ENCODE measurements around the gene PLAGL2. TPM values are rescaled to one million over a fixed set of nuclear protein-coding genes. Genes with fewer than 3 reads are reported as not detected.

PLAGL2 gene
- total RNA-seq, 1 experiment from 2014 or later = 40.6 TPM

DNA sequence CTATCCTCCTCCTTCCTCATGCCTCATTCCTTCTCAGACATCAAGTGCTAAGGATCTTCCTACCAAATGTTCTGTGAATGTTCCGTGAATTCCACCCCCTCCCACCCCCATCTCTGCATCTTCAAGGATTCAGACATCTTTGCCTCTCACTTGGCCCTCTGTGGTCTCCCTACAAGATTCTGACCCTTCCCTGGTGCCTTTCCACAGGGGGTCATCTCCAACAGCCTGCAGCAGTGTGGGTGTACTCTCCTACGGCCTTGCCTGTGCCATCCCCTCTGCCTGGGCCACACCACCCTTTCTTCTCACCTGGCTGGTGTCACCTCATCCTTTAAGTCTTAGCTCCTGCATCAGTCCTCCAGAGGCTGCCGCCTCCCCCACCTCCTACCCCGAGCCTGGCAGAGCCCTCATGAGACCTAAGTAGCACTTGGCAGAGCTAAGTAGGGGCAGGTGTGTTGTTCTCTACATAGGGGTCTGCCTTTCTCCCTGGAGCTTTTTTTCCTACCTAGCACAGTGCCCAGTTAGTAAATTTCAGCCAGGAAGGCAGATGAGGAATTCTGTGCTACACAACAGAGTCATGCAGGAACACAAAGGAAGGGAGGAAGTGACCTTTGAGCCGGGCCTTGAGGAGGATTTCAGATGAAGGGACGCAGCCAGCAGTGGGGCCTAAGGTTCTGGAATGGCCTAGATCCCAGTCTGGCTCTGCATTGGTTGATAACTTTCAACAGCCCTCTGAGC is 55.0 kb downstream of the PLAGL2 start:
- BruUV-seq (replicated peaks) = no TSS peak
- Histone ChIP-seq H3K27me3 (ENCODE audit: control insufficient read depth, insufficient read depth, low read length) (no peaks in the 10 kb centered on the region), H3K4me1 (ENCODE audit: control insufficient read depth, insufficient read depth, low read length) (peaks cover 8% of the 10 kb centered on the region), H3K4me3 (ENCODE audit: low read depth in 2 of 2, low read length in 2 of 2) (no peak overlapping the region), H3K27ac (ENCODE audit: low read length) (no peak overlapping the region), H3K9me3 (ENCODE audit: control insufficient read depth, insufficient read depth, low read depth, low read length) (no peaks in the 10 kb centered on the region), H3K36me3 (ENCODE audit: control insufficient read depth, insufficient read depth, low read length) (peaks cover 24% of the 10 kb centered on the region)
- TF ChIP-seq SIN3A (IDR thresholded peaks at IDR 0.05; ENCODE audit: borderline replicate concordance, insufficient read depth, low read depth, low read length) (no peak), TCF7L2 (IDR thresholded peaks at IDR 0.05; ENCODE audit: low read depth, low read length) (no peak), POLR2AphosphoS5 (IDR thresholded peaks at IDR 0.05; ENCODE audit: low read depth, low read length) (no peak)
- TF ChIP-seq, protein P1, sequence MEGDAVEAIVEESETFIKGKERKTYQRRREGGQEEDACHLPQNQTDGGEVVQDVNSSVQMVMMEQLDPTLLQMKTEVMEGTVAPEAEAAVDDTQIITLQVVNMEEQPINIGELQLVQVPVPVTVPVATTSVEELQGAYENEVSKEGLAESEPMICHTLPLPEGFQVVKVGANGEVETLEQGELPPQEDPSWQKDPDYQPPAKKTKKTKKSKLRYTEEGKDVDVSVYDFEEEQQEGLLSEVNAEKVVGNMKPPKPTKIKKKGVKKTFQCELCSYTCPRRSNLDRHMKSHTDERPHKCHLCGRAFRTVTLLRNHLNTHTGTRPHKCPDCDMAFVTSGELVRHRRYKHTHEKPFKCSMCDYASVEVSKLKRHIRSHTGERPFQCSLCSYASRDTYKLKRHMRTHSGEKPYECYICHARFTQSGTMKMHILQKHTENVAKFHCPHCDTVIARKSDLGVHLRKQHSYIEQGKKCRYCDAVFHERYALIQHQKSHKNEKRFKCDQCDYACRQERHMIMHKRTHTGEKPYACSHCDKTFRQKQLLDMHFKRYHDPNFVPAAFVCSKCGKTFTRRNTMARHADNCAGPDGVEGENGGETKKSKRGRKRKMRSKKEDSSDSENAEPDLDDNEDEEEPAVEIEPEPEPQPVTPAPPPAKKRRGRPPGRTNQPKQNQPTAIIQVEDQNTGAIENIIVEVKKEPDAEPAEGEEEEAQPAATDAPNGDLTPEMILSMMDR (IDR thresholded peaks at IDR 0.05) = no peak
- TF ChIP-seq, protein P2, sequence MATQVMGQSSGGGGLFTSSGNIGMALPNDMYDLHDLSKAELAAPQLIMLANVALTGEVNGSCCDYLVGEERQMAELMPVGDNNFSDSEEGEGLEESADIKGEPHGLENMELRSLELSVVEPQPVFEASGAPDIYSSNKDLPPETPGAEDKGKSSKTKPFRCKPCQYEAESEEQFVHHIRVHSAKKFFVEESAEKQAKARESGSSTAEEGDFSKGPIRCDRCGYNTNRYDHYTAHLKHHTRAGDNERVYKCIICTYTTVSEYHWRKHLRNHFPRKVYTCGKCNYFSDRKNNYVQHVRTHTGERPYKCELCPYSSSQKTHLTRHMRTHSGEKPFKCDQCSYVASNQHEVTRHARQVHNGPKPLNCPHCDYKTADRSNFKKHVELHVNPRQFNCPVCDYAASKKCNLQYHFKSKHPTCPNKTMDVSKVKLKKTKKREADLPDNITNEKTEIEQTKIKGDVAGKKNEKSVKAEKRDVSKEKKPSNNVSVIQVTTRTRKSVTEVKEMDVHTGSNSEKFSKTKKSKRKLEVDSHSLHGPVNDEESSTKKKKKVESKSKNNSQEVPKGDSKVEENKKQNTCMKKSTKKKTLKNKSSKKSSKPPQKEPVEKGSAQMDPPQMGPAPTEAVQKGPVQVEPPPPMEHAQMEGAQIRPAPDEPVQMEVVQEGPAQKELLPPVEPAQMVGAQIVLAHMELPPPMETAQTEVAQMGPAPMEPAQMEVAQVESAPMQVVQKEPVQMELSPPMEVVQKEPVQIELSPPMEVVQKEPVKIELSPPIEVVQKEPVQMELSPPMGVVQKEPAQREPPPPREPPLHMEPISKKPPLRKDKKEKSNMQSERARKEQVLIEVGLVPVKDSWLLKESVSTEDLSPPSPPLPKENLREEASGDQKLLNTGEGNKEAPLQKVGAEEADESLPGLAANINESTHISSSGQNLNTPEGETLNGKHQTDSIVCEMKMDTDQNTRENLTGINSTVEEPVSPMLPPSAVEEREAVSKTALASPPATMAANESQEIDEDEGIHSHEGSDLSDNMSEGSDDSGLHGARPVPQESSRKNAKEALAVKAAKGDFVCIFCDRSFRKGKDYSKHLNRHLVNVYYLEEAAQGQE (IDR thresholded peaks at IDR 0.05; ENCODE audit: insufficient read depth in 1 of 2, low read depth in 2 of 2, low read length in 1 of 2) = no peak
- POLR2A ChIA-PET = interaction anchor here (0.6 to 0.7 kb wide), 2 partner anchors 315 to 1493 kb away, joined by 3 read pairs; no protein-coding TSS in a partner anchor
- in situ Hi-C loops (cut with HindIII; ENCODE audit: low pct_unique_long_range_greater_than_20kb, low sequenced_read_pairs) = no loop called here
- ATAC-seq (no peak), DNase-seq (ENCODE audit: low read depth, low spot score) (no peak)
- intact Hi-C loops (cut with micrococcal nuclease; ENCODE audit: unreplicated experiment) = no loop called here
- CTCF ChIA-PET = no interaction called here

DNA sequence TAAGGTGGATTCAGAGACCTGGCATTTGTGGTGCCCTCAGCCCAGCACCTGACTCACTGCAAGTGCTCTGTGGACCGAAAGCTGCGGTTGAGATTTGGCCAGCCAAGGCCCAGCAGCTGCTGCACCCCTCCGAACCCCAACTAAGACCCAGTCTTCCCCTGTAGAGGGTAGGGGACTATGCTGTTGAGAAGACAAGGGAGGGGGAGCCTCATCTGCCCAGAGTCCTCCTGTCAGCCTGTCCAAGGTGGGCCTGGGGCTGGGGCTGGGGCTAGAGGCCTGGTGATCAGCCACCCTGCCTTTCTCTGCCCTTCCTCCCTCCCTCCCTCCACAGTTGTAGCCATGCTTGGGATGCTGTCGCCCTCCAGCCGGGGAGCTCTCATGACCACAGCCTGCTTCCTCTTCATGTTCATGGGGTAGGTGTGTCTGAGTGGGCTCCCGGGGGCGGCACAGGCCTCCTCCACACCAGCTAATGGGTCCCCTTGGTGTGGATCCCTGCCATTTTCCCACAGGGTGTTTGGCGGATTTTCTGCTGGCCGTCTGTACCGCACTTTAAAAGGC is 57.2 kb downstream of the PLAGL2 start:
- H3K4me1 ChIP-seq (ENCODE audit: control insufficient read depth, insufficient read depth, low read length) = peaks cover 6% of the 10 kb centered on the region
- TF ChIP-seq POLR2AphosphoS5 (IDR thresholded peaks at IDR 0.05; ENCODE audit: low read depth, low read length) = no peak
- TF ChIP-seq TCF7L2 (IDR thresholded peaks at IDR 0.05; ENCODE audit: low read depth, low read length) = no peak
- no peak for TF ChIP-seq SIN3A (IDR thresholded peaks at IDR 0.05; ENCODE audit: borderline replicate concordance, insufficient read depth, low read depth, low read length)
- DNase-seq (ENCODE audit: low read depth, low spot score) (no peak), ATAC-seq (no peak)
- peaks cover 22% of the 10 kb centered on the region for H3K36me3 ChIP-seq (ENCODE audit: control insufficient read depth, insufficient read depth, low read length)
- no TSS peak for BruUV-seq (replicated peaks)
- H3K27me3 ChIP-seq (ENCODE audit: control insufficient read depth, insufficient read depth, low read length) = no peaks in the 10 kb centered on the region
- in situ Hi-C loops (cut with HindIII; ENCODE audit: low pct_unique_long_range_greater_than_20kb, low sequenced_read_pairs) = no loop called here
- no peaks in the 10 kb centered on the region for H3K9me3 ChIP-seq (ENCODE audit: control insufficient read depth, insufficient read depth, low read depth, low read length)
- ChIA-PET POLR2A (no interaction called here), CTCF (no interaction called here)
- H3K27ac ChIP-seq (ENCODE audit: low read length) = no peak overlapping the region
- intact Hi-C loops (cut with micrococcal nuclease; ENCODE audit: unreplicated experiment) = no loop called here
- H3K4me3 ChIP-seq (ENCODE audit: low read depth in 2 of 2, low read length in 2 of 2) = no peak overlapping the region

Measured in Panc1 (cell line).